T47D (cell line): ENCODE measurements around the gene IRS1.

Experiments used
- DNase-seq, 2 experiments: peaks; one replicate each; pipeline versions ENCODE4 v3.0.0 to v3.0.0-alpha.2; 2011 to 2012; ENCODE audit warnings: low read depth in 1 of 2, low spot score in 1 of 2
- JUND ChIP-seq: IDR thresholded peaks from 2 replicates; pipeline ENCODE4 v1.6.1; 2012; ENCODE audit warnings: low read depth
- in situ Hi-C: cut with HindIII; loops from 2 replicates; pipeline ENCODE4 v1.10.0; 2016; ENCODE audit warnings: low sequenced_read_pairs, low pct_unique_long_range_greater_than_20kb

IRS1 gene

DNA sequence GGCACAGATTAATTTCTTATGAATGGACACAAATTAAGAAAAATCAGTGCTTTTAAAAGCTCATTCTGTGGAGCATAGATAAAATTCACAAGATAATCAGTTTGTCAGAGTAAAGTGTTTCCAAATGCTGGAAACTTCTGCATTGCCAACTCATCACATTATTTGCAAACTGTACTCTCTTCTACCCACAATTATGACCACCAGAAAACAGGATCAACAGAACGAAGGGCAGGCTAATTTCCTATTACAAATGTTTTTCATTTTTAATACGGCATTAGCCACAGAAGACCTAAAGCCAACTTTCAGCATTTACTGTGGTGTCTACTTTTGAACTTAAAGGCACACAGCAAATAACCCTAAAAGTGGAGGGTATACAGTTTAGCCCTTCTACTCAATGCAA, 6.0 kb downstream of the IRS1 start:
- DNase-seq, result no peak
- in situ Hi-C loops, result no loop called here
- no peak for TF ChIP-seq JUND

DNA sequence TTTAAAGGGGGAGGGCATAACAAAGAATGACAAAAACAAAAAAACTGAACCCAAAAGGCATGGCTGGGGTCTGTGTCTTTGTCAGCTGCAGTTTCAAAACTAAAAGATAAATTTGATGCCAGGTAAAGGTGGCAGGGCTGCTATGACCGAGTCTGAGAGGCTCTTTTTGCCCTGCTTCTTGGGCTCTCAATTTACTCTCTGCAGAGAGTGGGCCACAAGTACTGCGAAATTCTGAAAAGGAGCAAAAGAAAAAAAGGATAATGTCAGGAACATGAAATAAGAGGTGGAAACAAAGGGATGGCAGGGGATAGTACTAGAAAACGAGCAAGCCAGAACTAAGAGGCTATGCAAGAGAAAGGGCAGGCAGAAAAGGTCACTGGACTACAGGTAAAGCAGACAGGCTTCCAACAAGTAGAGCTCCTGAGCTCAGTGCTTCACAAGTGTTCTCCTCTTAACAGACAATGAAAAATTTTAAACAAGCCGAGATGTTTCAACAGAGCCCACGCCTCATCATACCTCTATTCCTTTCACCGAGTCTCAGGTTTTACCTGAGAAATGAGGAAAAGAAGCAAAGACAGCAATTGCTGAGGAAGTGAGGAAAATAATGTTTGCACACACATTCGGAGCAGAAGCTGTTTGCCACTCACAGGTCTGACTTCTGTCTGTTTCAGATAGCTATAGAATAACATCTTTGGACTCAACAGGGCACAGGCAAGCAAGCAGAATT, 7.3 kb downstream of the IRS1 start:
- peak in 1 of 2 experiments; percentile 18 for DNase-seq
- in situ Hi-C loops, result no loop called here
- TF ChIP-seq JUND, result no peak

DNA sequence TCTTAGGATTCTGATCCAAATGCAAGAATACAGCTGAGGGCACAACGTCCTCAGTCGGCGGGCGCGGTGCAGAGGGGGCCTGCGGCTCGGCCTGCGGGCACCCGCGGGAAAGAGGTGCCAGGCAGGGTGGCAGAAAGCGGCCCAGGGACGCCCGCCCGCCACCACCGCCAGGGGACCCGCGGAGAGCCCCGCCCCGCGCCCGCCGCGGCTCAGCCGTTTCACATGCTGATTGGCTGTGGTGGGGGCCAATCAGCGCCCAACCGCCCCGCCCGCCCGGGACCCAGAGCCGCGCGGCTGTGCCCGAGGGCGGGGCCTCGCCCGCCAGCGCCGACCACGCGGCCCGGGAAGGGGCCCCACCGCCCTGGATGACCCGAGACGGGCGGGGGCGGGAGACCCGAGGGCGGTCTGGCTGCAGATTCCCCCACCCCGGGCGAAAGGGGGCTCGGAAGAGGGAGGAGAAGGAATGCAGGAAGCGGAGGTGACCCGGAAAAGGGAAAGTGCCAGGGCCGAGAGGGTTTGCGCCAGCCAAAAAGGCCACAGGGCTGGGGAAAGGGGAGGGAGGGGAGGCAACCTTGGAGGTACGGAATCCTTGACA, 8.0 kb downstream of the IRS1 start:
- TF ChIP-seq JUND, result no peak
- in situ Hi-C loops, result no loop called here
- peak; percentile 88 to 93 for DNase-seq

GRCh38 chr2:226791056-226791486, 8.5 kb downstream of the IRS1 start:
- in situ Hi-C loops, result no loop called here
- no peak for TF ChIP-seq JUND
- peak in 1 of 2 experiments; percentile 77 for DNase-seq

DNA sequence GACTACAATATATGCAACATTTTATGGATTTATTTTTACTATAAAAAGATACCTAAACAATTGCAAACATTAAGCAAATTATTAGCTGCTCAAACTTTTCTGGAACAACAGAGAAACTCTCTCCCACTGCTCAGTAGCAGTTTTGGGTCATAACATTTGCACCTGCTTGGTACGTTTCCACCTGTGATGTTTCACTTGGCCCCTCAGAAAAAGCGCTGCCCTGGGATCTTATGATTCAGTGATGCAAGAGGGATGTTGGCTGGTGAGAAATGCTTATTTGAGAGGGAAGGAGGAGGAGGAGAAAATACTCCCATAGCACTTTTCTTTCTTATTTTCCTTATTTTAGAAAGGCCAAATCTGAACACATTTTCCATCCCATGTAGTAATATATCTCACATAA, 9.2 kb downstream of the IRS1 start:
- no peak for DNase-seq
- in situ Hi-C loops, result no loop called here
- no peak for TF ChIP-seq JUND

DNA sequence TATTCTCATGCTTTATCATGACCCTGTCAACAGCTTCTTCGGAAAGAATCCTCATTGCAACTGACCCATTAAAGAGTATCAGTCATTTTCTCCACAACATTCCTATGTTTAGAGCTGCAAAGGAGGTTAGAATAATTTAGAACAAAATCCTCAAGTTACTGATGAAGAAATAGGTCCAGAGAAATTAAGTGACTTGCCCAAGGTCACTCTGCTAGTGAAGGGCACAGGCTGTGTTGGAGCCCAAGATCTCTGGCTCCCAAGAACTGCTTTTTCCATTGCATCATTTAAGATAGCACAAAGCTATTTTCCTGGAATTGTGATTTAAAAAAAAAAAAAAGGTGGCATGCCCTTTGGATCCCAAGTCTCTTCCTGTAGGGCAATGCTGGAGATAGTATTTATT, 9.6 kb downstream of the IRS1 start:
- no peak for TF ChIP-seq JUND
- DNase-seq, result no peak
- in situ Hi-C loops, result no loop called here

GRCh38 chr2:226788881-226789490, 10.6 kb downstream of the IRS1 start:
- no peak for TF ChIP-seq JUND
- no peak for DNase-seq
- in situ Hi-C loops, result no loop called here

DNA sequence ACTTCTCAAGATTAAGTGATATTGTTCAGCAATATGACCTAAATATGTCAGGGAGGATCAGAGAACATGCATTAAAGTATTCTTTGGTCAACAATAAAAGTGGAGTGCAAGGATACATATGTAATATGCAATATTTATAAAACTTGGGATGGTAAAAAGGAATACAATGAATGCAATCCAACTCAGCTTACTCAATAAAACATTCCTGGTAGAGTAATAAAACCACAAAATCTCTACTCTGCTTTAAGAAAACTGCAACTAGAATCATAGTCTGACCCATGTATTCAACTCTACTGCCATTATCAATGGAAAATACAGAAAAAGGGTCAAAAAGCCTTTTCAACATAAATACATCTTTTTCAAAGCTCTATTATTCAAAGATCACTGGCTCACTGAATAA, 11.6 kb downstream of the IRS1 start:
- in situ Hi-C loops, result no loop called here
- no peak for TF ChIP-seq JUND
- DNase-seq, result no peak

DNA sequence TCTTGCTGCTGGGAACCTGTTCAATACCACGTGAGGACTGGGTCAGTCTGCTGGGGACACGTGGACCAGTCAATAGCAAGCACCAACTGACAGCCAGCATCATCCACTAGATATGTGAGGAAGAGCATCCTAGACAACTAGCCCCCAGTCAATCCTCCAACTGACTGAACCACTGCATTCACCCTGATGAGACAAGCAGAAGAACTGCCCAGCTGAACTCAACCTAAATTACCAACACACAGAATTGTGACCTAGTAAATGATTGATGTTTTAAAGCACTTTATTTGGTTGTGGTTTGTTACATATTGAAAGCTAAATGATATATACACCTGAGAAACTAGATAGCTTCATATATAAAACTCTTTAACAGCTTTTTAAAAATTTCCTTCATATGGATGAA, 15.7 kb downstream of the IRS1 start:
- in situ Hi-C loops, result no loop called here

GRCh38 chr2:226782092-226782713, 17.4 kb downstream of the IRS1 start:
- DNase-seq, result no peak
- in situ Hi-C loops, result no loop called here
- TF ChIP-seq JUND, result no peak

More for the DNA sequence above, 15.7 kb downstream of the IRS1 start:
- no peak for DNase-seq
- TF ChIP-seq JUND, result no peak

GRCh38 chr2:226780431-226780830, 19.2 kb downstream of the IRS1 start:
- DNase-seq, result no peak
- no peak for TF ChIP-seq JUND
- in situ Hi-C loops, result no loop called here

DNA sequence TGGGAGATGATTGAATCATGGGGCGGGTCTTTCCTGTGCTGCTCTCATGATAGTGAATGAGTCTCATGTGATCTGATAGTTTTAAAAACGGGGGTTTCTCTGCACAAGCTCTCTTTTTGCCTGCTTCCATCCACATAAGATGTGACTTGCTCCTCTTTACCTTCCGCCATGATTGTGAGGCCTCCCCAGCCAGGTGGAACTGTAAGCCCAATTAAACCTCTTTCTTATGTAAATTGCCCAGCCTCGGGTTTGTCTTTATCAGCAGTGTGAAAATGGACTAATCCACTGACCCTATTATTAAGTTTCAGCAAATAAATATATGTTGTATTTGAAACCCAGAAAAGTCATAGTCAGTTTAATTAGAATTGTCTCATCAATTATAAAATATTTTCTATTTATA, 22.0 kb downstream of the IRS1 start:
- no peak for DNase-seq
- in situ Hi-C loops, result no loop called here
- TF ChIP-seq JUND, result no peak

DNA sequence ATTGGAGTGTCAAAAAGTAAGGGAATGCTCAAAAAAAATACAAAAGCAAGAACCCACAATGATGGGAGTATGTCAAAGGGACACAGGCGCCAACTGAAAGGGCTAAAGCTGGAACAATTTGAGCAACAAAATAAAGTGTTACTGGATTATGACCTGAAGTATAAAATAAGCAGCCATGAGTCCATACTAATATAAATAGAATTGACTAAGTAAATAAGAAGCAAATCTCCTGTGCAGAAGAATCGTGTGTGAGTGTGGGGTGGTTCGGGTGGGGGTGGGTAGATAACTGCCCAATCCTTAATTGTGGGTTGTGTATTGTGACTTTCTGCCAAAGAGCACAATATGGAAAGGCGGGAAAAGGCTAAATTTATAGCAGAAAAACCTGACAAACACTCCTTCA, 23.5 kb downstream of the IRS1 start:
- no peak for TF ChIP-seq JUND
- DNase-seq, result no peak
- in situ Hi-C loops, result no loop called here
